KMS-11 (cell line): ENCODE measurements around the gene MCRIP1.
A peak's percentile ranks its signal among the peaks of the same experiment; 100 is the strongest.

Experiments used
- H2AFZ ChIP-seq: fragments of 200-600 bp; sonication (generic); 2 replicates; pipeline ENCODE4 v1.6.1; 2016; ENCODE audit warnings: antibody characterized with exemption, mixed run types, low read depth
- H3K27ac ChIP-seq: fragments of 200-600 bp; sonication (generic); 2 replicates; pipeline ENCODE4 v1.6.1; 2016; ENCODE audit warnings: mild to moderate bottlenecking, mixed run types
- H3K27me3 ChIP-seq: fragments of 200-600 bp; sonication (generic); 2 replicates; pipeline ENCODE4 v1.6.1; 2017; ENCODE audit warnings: mild to moderate bottlenecking, low read depth, mixed run types, moderate library complexity; ENCODE audit not compliant: insufficient read depth
- H3K36me3 ChIP-seq: fragments of 200-600 bp; sonication (generic); 2 replicates; pipeline ENCODE4 v1.6.1; 2017; ENCODE audit warnings: mild to moderate bottlenecking, mixed run types; ENCODE audit not compliant: insufficient read depth
- H3K4me1 ChIP-seq: fragments of 200-600 bp; sonication (generic); 2 replicates; pipeline ENCODE4 v1.6.1; 2016; ENCODE audit warnings: mild to moderate bottlenecking, low read depth, mixed run types; ENCODE audit not compliant: poor library complexity, severe bottlenecking
- H3K4me2 ChIP-seq: fragments of 200-600 bp; sonication (generic); 2 replicates; pipeline ENCODE4 v1.7.0; 2016; ENCODE audit warnings: mild to moderate bottlenecking, mixed run types
- H3K4me3 ChIP-seq: fragments of 200-600 bp; sonication (generic); IDR thresholded peaks from 2 replicates; pipeline ENCODE4 v1.6.1; 2017; ENCODE audit warnings: low read depth, low read length, mixed read lengths; ENCODE audit not compliant: insufficient read depth
- H3K79me2 ChIP-seq: fragments of 200-600 bp; sonication (generic); 2 replicates; pipeline ENCODE4 v1.6.1; 2016; ENCODE audit warnings: low read depth, mixed run types; ENCODE audit not compliant: insufficient read depth
- H3K9ac ChIP-seq: fragments of 200-600 bp; sonication (generic); 2 replicates; pipeline ENCODE4 v1.6.1; 2016; ENCODE audit warnings: mild to moderate bottlenecking, mixed run types
- H4K20me1 ChIP-seq: fragments of 200-600 bp; sonication (generic); 2 replicates; pipeline ENCODE4 v1.6.1; 2016; ENCODE audit warnings: mild to moderate bottlenecking, mixed run types; ENCODE audit not compliant: insufficient read depth
- CTCF ChIP-seq: fragments of 200-600 bp; sonication (generic); conservative IDR thresholded peaks from 2 replicates; pipeline ENCODE4 v1.6.1; 2017; ENCODE audit warnings: low read depth, mild to moderate bottlenecking, antibody characterized with exemption, low read length, moderate library complexity, mixed read lengths

Gene MCRIP1

GRCh38 chr17:81819708-81820107 is 13.4 kb downstream of the MCRIP1 start:
- Histone ChIP-seq H3K9ac (no peak overlapping the region), H3K79me2 (no peaks in the 10 kb centered on the region), H3K4me3 (no peak overlapping the region), H3K4me1 (no peaks in the 10 kb centered on the region), H3K27ac (no peak overlapping the region), H3K4me2 (no peak overlapping the region), H3K36me3 (no peaks in the 10 kb centered on the region), H2AFZ (no peak overlapping the region), H3K27me3 (peaks cover 33% of the 10 kb centered on the region), H4K20me1 (no peaks in the 10 kb centered on the region)
- no peak for TF ChIP-seq CTCF

- H2AFZ ChIP-seq: peak overlapping the region; percentile 14; the same call in 1 of the 2 replicates
- no peaks in the 10 kb centered on the region for H4K20me1 ChIP-seq
- TF ChIP-seq CTCF: no peak
These were observed 15.3 kb downstream of the MCRIP1 start for GRCh38 chr17:81817758-81818147.

GRCh38 chr17:81815646-81815986 is 17.5 kb downstream of the MCRIP1 start:
- Histone ChIP-seq H3K36me3 (no peaks in the 10 kb centered on the region), H3K4me3 (no peak overlapping the region), H3K79me2 (no peaks in the 10 kb centered on the region), H3K4me1 (no peaks in the 10 kb centered on the region), H3K9ac (no peak overlapping the region), H3K27me3 (peaks cover 71% of the 10 kb centered on the region), H4K20me1 (no peaks in the 10 kb centered on the region), H3K4me2 (no peak overlapping the region), H2AFZ (no peak overlapping the region), H3K27ac (no peak overlapping the region)
- no peak for TF ChIP-seq CTCF

More at GRCh38 chr17:81817758-81818147, 15.3 kb downstream of the MCRIP1 start:
- no peak overlapping the region for H3K4me2 ChIP-seq
- H3K9ac ChIP-seq: no peak overlapping the region
- no peaks in the 10 kb centered on the region for H3K4me1 ChIP-seq
- no peak overlapping the region for H3K4me3 ChIP-seq
- H3K27me3 ChIP-seq: peaks cover 50% of the 10 kb centered on the region
- no peaks in the 10 kb centered on the region for H3K36me3 ChIP-seq
- H3K27ac ChIP-seq: no peak overlapping the region
- H3K79me2 ChIP-seq: no peaks in the 10 kb centered on the region

GRCh38 chr17:81814748-81815645 is 18.1 kb downstream of the MCRIP1 start:
- no peak overlapping the region for H3K9ac ChIP-seq
- no peaks in the 10 kb centered on the region for H3K4me1 ChIP-seq
- no peaks in the 10 kb centered on the region for H3K36me3 ChIP-seq
- no peaks in the 10 kb centered on the region for H4K20me1 ChIP-seq
- H3K79me2 ChIP-seq: no peaks in the 10 kb centered on the region
- H3K4me2 ChIP-seq: no peak overlapping the region
- no peak overlapping the region for H3K4me3 ChIP-seq
- H2AFZ ChIP-seq: no peak overlapping the region
- no peak overlapping the region for H3K27ac ChIP-seq
- no peak for TF ChIP-seq CTCF
- peaks cover 77% of the 10 kb centered on the region for H3K27me3 ChIP-seq
